ENCODE measurements around the gene ZDHHC9.

ZDHHC9 gene

GRCh38 chrX:129786210-129786651, 57.5 kb downstream of the ZDHHC9 start:
- Histone ChIP-seq H3K79me1 (ENCODE audit: low read length) (no peaks in the 10 kb centered on the region), H3K4me2 (ENCODE audit: low read length) (no peak overlapping the region), H3K18ac (ENCODE audit: low read length) (no peak overlapping the region), H2BK120ac (ENCODE audit: insufficient read depth, low read length, poor library complexity) (no peak overlapping the region), H3K9ac (ENCODE audit: low read length) (no peak overlapping the region), H4K12ac (ENCODE audit: low read depth, low read length) (no peak overlapping the region), H4K8ac (ENCODE audit: low read depth, low read length) (no peak overlapping the region), H2AFZ (ENCODE audit: insufficient read depth, low read length, poor library complexity) (no peak overlapping the region), H3K9me3 (ENCODE audit: insufficient read depth, low read depth, low read length) (no peaks in the 10 kb centered on the region), H3K23ac (ENCODE audit: low read length) (no peak overlapping the region), H3K14ac (ENCODE audit: low read length) (no peak overlapping the region), H2AK5ac (ENCODE audit: low read length) (no peak overlapping the region), H4K91ac (ENCODE audit: low read depth, low read length) (no peak overlapping the region), H3K27ac (ENCODE audit: low read depth, low read length) (no peak overlapping the region), H3K36me3 (ENCODE audit: control insufficient read depth in 1 of 2, insufficient read depth in 2 of 2, low read length in 2 of 2) (no peaks in the 10 kb centered on the region), H2BK5ac (ENCODE audit: low read depth, low read length, poor library complexity) (no peak overlapping the region), H3K4ac (ENCODE audit: low read depth, low read length) (no peak overlapping the region), H2BK12ac (ENCODE audit: low read length) (no peak overlapping the region), H3K79me2 (ENCODE audit: control insufficient read depth, insufficient read depth, low read length, poor library complexity) (no peaks in the 10 kb centered on the region), H3K27me3 (ENCODE audit: insufficient read depth, low read length) (no peaks in the 10 kb centered on the region), H3K4me1 (ENCODE audit: control insufficient read depth in 1 of 2, insufficient read depth in 2 of 2, low read length in 2 of 2) (peaks cover 7 to 12% of the 10 kb centered on the region in 2 experiments), H3K4me3 (ENCODE audit: low read depth, low read length) (no peak overlapping the region)
- WGBS (ENCODE audit: extremely low coverage, insufficient coverage, insufficient read length) = no CpG with 5 or more reads among the region's 3 CpGs
- DNase-seq = no peak

- H3K4me1 ChIP-seq (ENCODE audit: control insufficient read depth in 1 of 2, insufficient read depth in 2 of 2, low read length in 2 of 2) = peaks cover 7 to 12% of the 10 kb centered on the region in 2 experiments
- no peak overlapping the region for H3K4ac ChIP-seq (ENCODE audit: low read depth, low read length)
- no peak overlapping the region for H3K18ac ChIP-seq (ENCODE audit: low read length)
- H2AFZ ChIP-seq (ENCODE audit: insufficient read depth, low read length, poor library complexity) = no peak overlapping the region
- no peaks in the 10 kb centered on the region for H3K27me3 ChIP-seq (ENCODE audit: insufficient read depth, low read length)
- WGBS (ENCODE audit: extremely low coverage, insufficient coverage, insufficient read length) = no CpG with 5 or more reads among the region's 11 CpGs
- no peak overlapping the region for H3K4me2 ChIP-seq (ENCODE audit: low read length)
- H2AK5ac ChIP-seq (ENCODE audit: low read length) = no peak overlapping the region
- no peaks in the 10 kb centered on the region for H3K79me2 ChIP-seq (ENCODE audit: control insufficient read depth, insufficient read depth, low read length, poor library complexity)
- DNase-seq = no peak
- H3K9ac ChIP-seq (ENCODE audit: low read length) = no peak overlapping the region
- no peaks in the 10 kb centered on the region for H3K36me3 ChIP-seq (ENCODE audit: control insufficient read depth in 1 of 2, insufficient read depth in 2 of 2, low read length in 2 of 2)
- no peak overlapping the region for H3K23ac ChIP-seq (ENCODE audit: low read length)
- no peak overlapping the region for H4K91ac ChIP-seq (ENCODE audit: low read depth, low read length)
- no peak overlapping the region for H3K14ac ChIP-seq (ENCODE audit: low read length)
- H2BK12ac ChIP-seq (ENCODE audit: low read length) = no peak overlapping the region
- no peak overlapping the region for H4K12ac ChIP-seq (ENCODE audit: low read depth, low read length)
- no peak overlapping the region for H3K27ac ChIP-seq (ENCODE audit: low read depth, low read length)
- no peak overlapping the region for H2BK120ac ChIP-seq (ENCODE audit: insufficient read depth, low read length, poor library complexity)
- H2BK5ac ChIP-seq (ENCODE audit: low read depth, low read length, poor library complexity) = no peak overlapping the region
- no peak overlapping the region for H4K8ac ChIP-seq (ENCODE audit: low read depth, low read length)
- no peaks in the 10 kb centered on the region for H3K9me3 ChIP-seq (ENCODE audit: insufficient read depth, low read depth, low read length)
- no peaks in the 10 kb centered on the region for H3K79me1 ChIP-seq (ENCODE audit: low read length)
- H3K4me3 ChIP-seq (ENCODE audit: low read depth, low read length) = no peak overlapping the region
Measured at GRCh38 chrX:129785160-129785947, 58.3 kb downstream of the ZDHHC9 start.

GRCh38 chrX:129784371-129784770, 59.3 kb downstream of the ZDHHC9 start:
- Histone ChIP-seq H2AK5ac (ENCODE audit: low read length) (no peak overlapping the region), H2BK5ac (ENCODE audit: low read depth, low read length, poor library complexity) (no peak overlapping the region), H3K9me3 (ENCODE audit: insufficient read depth, low read depth, low read length) (no peaks in the 10 kb centered on the region)

GRCh38 chrX:129783291-129783713, 60.4 kb downstream of the ZDHHC9 start:
- Histone ChIP-seq H4K91ac (ENCODE audit: low read depth, low read length) (no peak overlapping the region), H2AFZ (ENCODE audit: insufficient read depth, low read length, poor library complexity) (no peak overlapping the region), H3K4me3 (ENCODE audit: low read depth, low read length) (no peak overlapping the region), H3K9ac (ENCODE audit: low read length) (no peak overlapping the region), H4K8ac (ENCODE audit: low read depth, low read length) (no peak overlapping the region), H3K18ac (ENCODE audit: low read length) (no peak overlapping the region), H2AK5ac (ENCODE audit: low read length) (no peak overlapping the region), H4K12ac (ENCODE audit: low read depth, low read length) (no peak overlapping the region), H3K79me1 (ENCODE audit: low read length) (no peaks in the 10 kb centered on the region), H3K4ac (ENCODE audit: low read depth, low read length) (no peak overlapping the region), H3K79me2 (ENCODE audit: control insufficient read depth, insufficient read depth, low read length, poor library complexity) (no peaks in the 10 kb centered on the region), H3K4me2 (ENCODE audit: low read length) (no peak overlapping the region), H2BK120ac (ENCODE audit: insufficient read depth, low read length, poor library complexity) (no peak overlapping the region), H3K9me3 (ENCODE audit: insufficient read depth, low read depth, low read length) (no peaks in the 10 kb centered on the region), H3K14ac (ENCODE audit: low read length) (no peak overlapping the region), H2BK5ac (ENCODE audit: low read depth, low read length, poor library complexity) (no peak overlapping the region), H3K27ac (ENCODE audit: low read depth, low read length) (no peak overlapping the region), H3K27me3 (ENCODE audit: insufficient read depth, low read length) (no peaks in the 10 kb centered on the region), H3K23ac (ENCODE audit: low read length) (no peak overlapping the region), H2BK12ac (ENCODE audit: low read length) (no peak overlapping the region), H3K36me3 (ENCODE audit: control insufficient read depth in 1 of 2, insufficient read depth in 2 of 2, low read length in 2 of 2) (no peaks in the 10 kb centered on the region), H3K4me1 (ENCODE audit: control insufficient read depth in 1 of 2, insufficient read depth in 2 of 2, low read length in 2 of 2) (peaks cover 7 to 12% of the 10 kb centered on the region in 2 experiments)
- WGBS (ENCODE audit: extremely low coverage, insufficient coverage, insufficient read length) = no CpG with 5 or more reads among the region's 11 CpGs
- DNase-seq = no peak

More at GRCh38 chrX:129784371-129784770, 59.3 kb downstream of the ZDHHC9 start:
- no peak overlapping the region for H3K4ac ChIP-seq (ENCODE audit: low read depth, low read length)
- no peak overlapping the region for H3K23ac ChIP-seq (ENCODE audit: low read length)
- H3K27ac ChIP-seq (ENCODE audit: low read depth, low read length) = no peak overlapping the region
- H3K4me1 ChIP-seq (ENCODE audit: control insufficient read depth in 1 of 2, insufficient read depth in 2 of 2, low read length in 2 of 2) = peaks cover 7 to 12% of the 10 kb centered on the region in 2 experiments
- H4K8ac ChIP-seq (ENCODE audit: low read depth, low read length) = no peak overlapping the region
- no peak overlapping the region for H2BK120ac ChIP-seq (ENCODE audit: insufficient read depth, low read length, poor library complexity)
- no peak overlapping the region for H4K91ac ChIP-seq (ENCODE audit: low read depth, low read length)
- no peak overlapping the region for H4K12ac ChIP-seq (ENCODE audit: low read depth, low read length)
- no peaks in the 10 kb centered on the region for H3K27me3 ChIP-seq (ENCODE audit: insufficient read depth, low read length)
- H3K79me2 ChIP-seq (ENCODE audit: control insufficient read depth, insufficient read depth, low read length, poor library complexity) = no peaks in the 10 kb centered on the region
- H2BK12ac ChIP-seq (ENCODE audit: low read length) = no peak overlapping the region
- H2AFZ ChIP-seq (ENCODE audit: insufficient read depth, low read length, poor library complexity) = no peak overlapping the region
- no peak overlapping the region for H3K14ac ChIP-seq (ENCODE audit: low read length)
- DNase-seq = no peak
- H3K9ac ChIP-seq (ENCODE audit: low read length) = no peak overlapping the region
- no peak overlapping the region for H3K4me3 ChIP-seq (ENCODE audit: low read depth, low read length)
- no CpG with 5 or more reads among the region's 7 CpGs for WGBS (ENCODE audit: extremely low coverage, insufficient coverage, insufficient read length)
- no peaks in the 10 kb centered on the region for H3K79me1 ChIP-seq (ENCODE audit: low read length)
- no peak overlapping the region for H3K4me2 ChIP-seq (ENCODE audit: low read length)
- no peaks in the 10 kb centered on the region for H3K36me3 ChIP-seq (ENCODE audit: control insufficient read depth in 1 of 2, insufficient read depth in 2 of 2, low read length in 2 of 2)
- no peak overlapping the region for H3K18ac ChIP-seq (ENCODE audit: low read length)
